ENCODE data around the gene NAA38.
"Not testable (repeated sequence)": the region's sequence is repeated elsewhere in the genome, so short reads cannot be mapped to it uniquely, and the experiment has no call there.

NAA38 gene

DNA sequence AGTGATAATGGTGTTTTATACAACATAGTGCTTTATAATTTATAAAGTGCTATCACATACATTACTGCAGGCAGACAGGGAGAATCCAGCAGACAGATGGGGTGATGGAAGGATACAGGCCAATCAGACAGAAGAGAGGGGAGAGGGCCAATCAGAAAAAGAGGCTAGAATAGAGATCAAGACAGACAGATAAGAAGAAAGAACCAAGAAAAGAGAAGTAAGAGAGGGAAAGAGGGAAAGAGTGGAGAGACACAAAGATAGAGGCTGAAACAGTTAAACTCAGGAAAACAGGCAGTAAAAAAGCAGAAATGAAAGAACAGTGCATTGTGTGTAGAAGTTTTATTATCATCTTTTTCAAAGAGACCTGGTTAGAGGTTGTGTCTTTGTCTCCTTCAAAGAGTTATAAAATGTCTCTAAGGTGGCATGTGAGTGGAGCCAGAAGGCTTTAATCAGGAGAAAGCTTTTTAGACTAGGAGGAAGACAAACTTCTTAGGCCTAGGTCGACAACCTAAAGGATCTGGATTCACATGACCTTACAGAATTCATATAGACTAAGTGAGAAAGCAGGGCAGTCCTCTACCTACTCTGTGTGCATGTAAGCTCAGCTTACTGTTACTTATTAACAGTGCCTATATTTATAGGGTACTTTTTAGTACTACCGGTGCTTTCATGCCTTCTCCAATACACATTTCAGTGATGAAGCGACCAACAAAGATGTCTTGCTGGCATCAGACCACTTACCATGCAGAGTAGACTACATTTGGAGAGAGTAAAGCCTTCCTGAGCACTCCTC lies 22.9 kb upstream of the NAA38 start:
- Histone ChIP-seq H3K9me3 (ENCODE audit: control insufficient read depth, low read length) (no peaks in the 10 kb centered on the region), H3K27ac (ENCODE audit: low read depth, low read length, severe bottlenecking) (no peak overlapping the region), H3K4me1 (ENCODE audit: control insufficient read depth, insufficient read depth, low read length, poor library complexity, severe bottlenecking) (peaks cover 22% of the 10 kb centered on the region), H3K4me3 (ENCODE audit: extremely low read depth, insufficient read depth, low read length, poor library complexity, severe bottlenecking) (no peak overlapping the region), H3K36me3 (ENCODE audit: control insufficient read depth, insufficient read depth, low read length) (peaks cover 26% of the 10 kb centered on the region)
- 100% methylated on average over 1 of the region's 3 CpGs for WGBS, 2 experiments (ENCODE audit: insufficient coverage in 2 of 2)

DNA sequence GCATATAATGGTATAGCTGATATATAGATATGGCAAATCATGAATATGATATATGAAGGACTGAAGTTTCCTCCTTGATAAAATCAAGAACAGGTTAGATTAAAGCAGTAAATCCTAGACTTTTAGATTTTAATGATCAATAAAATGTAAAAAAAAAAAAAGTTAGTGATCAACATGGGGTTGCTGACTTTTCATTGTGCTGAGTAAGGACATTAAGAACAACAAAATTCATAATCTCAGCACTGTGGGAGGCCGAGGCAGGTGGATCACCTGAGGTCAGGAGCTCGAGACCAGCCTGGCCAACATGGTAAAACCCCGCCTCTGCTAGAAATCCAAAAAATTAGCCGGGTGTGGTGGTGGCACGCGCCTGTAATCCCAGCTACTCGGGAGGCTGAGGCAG lies 20.9 kb upstream of the NAA38 start:
- H3K36me3 ChIP-seq (ENCODE audit: control insufficient read depth, insufficient read depth, low read length) = peaks cover 36% of the 10 kb centered on the region
- H3K9me3 ChIP-seq (ENCODE audit: control insufficient read depth, low read length) = no peaks in the 10 kb centered on the region
- H3K4me3 ChIP-seq (ENCODE audit: extremely low read depth, insufficient read depth, low read length, poor library complexity, severe bottlenecking) = no peak overlapping the region
- 83 to 94% methylated on average over 7 of the region's 7 CpGs for WGBS, 2 experiments (ENCODE audit: insufficient coverage in 2 of 2)
- peaks cover 14% of the 10 kb centered on the region for H3K4me1 ChIP-seq (ENCODE audit: control insufficient read depth, insufficient read depth, low read length, poor library complexity, severe bottlenecking)
- no peak overlapping the region for H3K27ac ChIP-seq (ENCODE audit: low read depth, low read length, severe bottlenecking)

DNA sequence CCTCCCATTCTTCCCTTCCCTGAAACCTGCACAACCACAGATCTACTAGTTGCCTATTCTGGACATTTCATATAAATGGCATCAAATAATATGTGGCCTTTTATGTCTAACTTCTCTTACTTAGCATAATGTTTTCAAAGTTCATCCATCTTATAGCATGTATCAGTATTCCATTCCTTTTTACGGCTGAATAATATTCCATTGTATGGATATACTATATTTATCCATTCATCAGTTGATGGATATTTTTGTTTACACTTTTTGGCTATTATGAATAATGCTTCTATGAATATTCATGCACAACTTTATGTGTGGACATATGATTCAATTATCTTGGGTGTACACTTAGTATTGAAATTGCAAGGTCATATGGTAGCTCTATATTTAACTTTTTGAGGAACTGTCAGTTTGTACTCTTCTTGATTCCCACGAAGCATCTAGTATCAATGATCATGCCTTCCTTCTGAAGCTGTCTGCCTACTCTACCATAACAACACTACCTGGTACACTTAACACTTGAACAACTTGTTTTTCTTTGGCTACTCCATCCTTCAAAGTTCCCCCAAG lies 18.5 kb upstream of the NAA38 start:
- Histone ChIP-seq H3K27ac (ENCODE audit: low read depth, low read length, severe bottlenecking) (no peak overlapping the region), H3K9me3 (ENCODE audit: control insufficient read depth, low read length) (no peaks in the 10 kb centered on the region), H3K36me3 (ENCODE audit: control insufficient read depth, insufficient read depth, low read length) (peaks cover 42% of the 10 kb centered on the region), H3K4me1 (ENCODE audit: control insufficient read depth, insufficient read depth, low read length, poor library complexity, severe bottlenecking) (peaks cover 7% of the 10 kb centered on the region), H3K4me3 (ENCODE audit: extremely low read depth, insufficient read depth, low read length, poor library complexity, severe bottlenecking) (no peak overlapping the region)
- 71 to 100% methylated on average over 1 of the region's 2 CpGs for WGBS, 2 experiments (ENCODE audit: insufficient coverage in 2 of 2)

DNA sequence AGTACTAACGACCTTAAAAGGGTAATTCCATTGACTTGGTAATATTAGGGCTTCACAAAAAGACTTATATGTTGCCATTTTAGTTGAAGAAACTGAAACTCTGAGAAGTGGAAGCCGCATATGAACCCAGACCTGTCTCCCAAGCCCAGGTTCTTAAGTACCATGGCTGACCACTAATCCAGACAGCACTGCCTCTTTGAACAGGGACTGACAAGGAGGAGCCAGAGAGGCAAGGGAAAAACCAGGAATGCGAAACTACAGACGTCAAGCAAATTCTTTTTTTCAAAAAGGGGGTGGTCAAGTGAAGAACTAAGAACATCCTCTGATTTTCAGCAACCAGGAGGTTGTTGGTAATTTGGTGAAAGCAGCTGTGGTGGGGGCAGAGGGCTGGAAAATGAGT lies 15.7 kb upstream of the NAA38 start:
- no peaks in the 10 kb centered on the region for H3K9me3 ChIP-seq (ENCODE audit: control insufficient read depth, low read length)
- no peak overlapping the region for H3K27ac ChIP-seq (ENCODE audit: low read depth, low read length, severe bottlenecking)
- peaks cover 24% of the 10 kb centered on the region for H3K36me3 ChIP-seq (ENCODE audit: control insufficient read depth, insufficient read depth, low read length)
- 86 to 87% methylated on average over 4 of the region's 4 CpGs for WGBS, 2 experiments (ENCODE audit: insufficient coverage in 2 of 2)
- no peaks in the 10 kb centered on the region for H3K4me1 ChIP-seq (ENCODE audit: control insufficient read depth, insufficient read depth, low read length, poor library complexity, severe bottlenecking)
- H3K4me3 ChIP-seq (ENCODE audit: extremely low read depth, insufficient read depth, low read length, poor library complexity, severe bottlenecking) = no peak overlapping the region

DNA sequence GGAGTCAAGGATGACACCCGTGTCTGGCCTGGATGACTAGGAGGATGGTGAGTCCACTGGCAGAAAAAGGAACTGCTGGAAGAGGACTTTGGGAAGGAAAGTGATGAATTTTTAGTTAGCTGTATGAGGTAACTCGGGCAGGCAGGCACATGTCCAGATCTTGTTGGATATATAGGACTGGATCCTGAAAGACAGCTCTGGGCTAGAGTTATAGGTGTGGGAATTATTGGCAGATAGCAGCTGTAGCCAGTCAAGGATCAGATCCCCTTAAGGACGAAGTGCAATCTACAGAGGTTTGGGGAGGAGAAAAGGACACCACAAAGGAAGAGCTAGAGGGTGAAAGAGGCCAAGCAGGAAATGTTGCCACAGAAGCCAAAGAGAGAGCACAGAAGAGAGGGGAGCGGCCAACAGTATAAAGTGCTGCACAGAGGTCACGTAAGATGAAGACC lies 10.5 kb upstream of the NAA38 start:
- WGBS, 2 experiments (ENCODE audit: insufficient coverage in 2 of 2) = 89 to 95% methylated on average over 5 of the region's 5 CpGs
- no peak overlapping the region for H3K27ac ChIP-seq (ENCODE audit: low read depth, low read length, severe bottlenecking)
- H3K4me3 ChIP-seq (ENCODE audit: extremely low read depth, insufficient read depth, low read length, poor library complexity, severe bottlenecking) = no peak overlapping the region
- H3K36me3 ChIP-seq (ENCODE audit: control insufficient read depth, insufficient read depth, low read length) = peaks cover 43% of the 10 kb centered on the region
- H3K4me1 ChIP-seq (ENCODE audit: control insufficient read depth, insufficient read depth, low read length, poor library complexity, severe bottlenecking) = no peaks in the 10 kb centered on the region
- H3K9me3 ChIP-seq (ENCODE audit: control insufficient read depth, low read length) = no peaks in the 10 kb centered on the region

DNA sequence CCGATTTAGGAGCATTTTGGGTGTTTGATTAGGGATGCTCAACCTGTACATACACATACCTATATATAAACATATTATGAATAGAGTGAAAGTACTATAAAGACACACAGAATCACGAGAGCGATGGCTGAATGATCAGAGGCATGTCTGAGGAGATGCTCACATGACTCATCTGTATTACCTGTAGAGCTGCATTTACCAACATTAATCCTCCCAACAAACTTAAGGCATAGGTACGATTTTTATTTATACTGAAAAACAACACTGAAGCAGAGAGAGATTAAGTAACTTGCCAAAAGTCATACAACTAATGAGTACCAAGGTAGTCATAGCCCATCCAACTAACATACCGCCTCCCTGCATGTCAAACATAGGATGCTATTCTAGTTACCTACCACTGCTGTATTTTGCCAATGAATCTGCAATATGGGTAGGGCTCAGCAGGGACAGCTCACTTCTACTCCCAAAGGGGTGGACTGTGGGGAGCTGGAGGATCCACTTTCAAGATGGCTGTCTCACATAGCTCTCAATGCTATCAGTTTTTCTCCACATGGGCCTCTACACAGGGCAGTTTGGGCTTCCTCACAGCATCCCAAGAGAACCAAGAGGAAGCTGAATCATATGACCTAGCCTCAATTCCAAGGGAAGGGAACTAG lies 7.8 kb upstream of the NAA38 start:
- no CpG with 5 or more reads among the region's 5 CpGs for WGBS, 2 experiments (ENCODE audit: insufficient coverage in 2 of 2)
- Histone ChIP-seq H3K4me1 (ENCODE audit: control insufficient read depth, insufficient read depth, low read length, poor library complexity, severe bottlenecking) (no peaks in the 10 kb centered on the region), H3K36me3 (ENCODE audit: control insufficient read depth, insufficient read depth, low read length) (peaks cover 57% of the 10 kb centered on the region), H3K27ac (ENCODE audit: low read depth, low read length, severe bottlenecking) (no peak overlapping the region), H3K9me3 (ENCODE audit: control insufficient read depth, low read length) (no peaks in the 10 kb centered on the region), H3K4me3 (ENCODE audit: extremely low read depth, insufficient read depth, low read length, poor library complexity, severe bottlenecking) (no peak overlapping the region)

DNA sequence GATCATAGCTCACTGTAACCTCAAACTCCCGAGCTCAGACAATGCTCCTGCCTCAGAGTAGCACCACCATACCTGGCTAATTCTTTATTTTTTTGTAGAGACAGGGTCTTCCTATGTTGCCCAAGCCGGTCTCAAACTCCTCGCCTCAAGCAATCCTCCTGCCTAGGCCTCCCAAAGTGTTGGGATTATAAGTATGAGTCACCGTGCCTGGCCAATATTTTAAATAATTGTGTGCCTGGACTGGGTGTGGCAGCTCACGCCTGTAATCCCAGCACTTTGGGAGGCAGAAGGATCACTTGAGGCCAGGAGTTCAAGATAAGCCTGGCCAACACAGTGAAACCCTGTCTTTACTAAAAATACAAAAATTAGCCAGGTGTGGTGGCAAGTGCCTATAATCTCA lies 7.0 kb upstream of the NAA38 start:
- not testable (repeated sequence) for H3K27ac ChIP-seq (ENCODE audit: low read depth, low read length, severe bottlenecking); H3K4me1 ChIP-seq (ENCODE audit: control insufficient read depth, insufficient read depth, low read length, poor library complexity, severe bottlenecking); H3K9me3 ChIP-seq (ENCODE audit: control insufficient read depth, low read length); H3K4me3 ChIP-seq (ENCODE audit: extremely low read depth, insufficient read depth, low read length, poor library complexity, severe bottlenecking)
- 89% methylated on average over 4 of the region's 5 CpGs; no CpG with 5 or more reads in 1 of the 2 experiments for WGBS, 2 experiments (ENCODE audit: insufficient coverage in 2 of 2)
- H3K36me3 ChIP-seq (ENCODE audit: control insufficient read depth, insufficient read depth, low read length) = peaks cover 62% of the 10 kb centered on the region

DNA sequence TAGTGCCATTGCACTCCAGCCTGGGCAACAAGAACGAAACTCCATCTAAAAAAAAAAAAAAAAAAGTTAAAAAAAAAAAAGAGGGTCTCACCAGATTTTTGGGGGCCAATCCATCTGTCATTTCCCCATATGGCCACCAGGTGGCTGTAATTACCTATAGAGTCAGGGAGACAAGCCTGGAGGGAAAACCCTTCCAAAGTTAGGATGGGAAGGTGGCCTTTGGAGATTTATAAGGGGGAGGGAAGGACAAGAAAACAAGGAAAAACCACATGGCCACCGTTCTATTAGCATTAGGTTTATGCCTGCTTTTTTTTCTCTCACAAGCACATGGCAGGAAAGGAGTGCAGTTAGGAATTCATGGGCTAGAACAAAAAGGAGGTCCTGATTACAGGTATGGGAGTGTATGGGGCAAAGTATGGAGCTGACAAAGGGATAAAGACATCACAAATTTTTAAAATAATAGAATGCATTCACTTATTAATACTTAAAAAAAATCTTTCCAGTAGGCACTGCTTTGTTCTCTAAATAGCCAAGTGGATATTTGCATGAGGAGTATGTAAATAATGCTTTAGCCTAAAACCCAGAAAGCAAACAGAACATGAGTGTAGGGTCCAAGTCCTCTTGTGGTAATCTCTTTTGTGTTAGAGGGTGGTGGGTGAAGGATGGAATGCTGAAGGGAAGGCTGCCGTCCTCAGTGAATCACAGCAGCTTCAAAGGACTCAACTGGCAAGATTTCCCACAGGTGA lies 5.5 kb upstream of the NAA38 start:
- 0 to 100% methylated on average over 1 of the region's 3 CpGs for WGBS, 2 experiments (ENCODE audit: insufficient coverage in 2 of 2)
- Histone ChIP-seq H3K27ac (ENCODE audit: low read depth, low read length, severe bottlenecking) (no peak overlapping the region), H3K4me3 (ENCODE audit: extremely low read depth, insufficient read depth, low read length, poor library complexity, severe bottlenecking) (no peak overlapping the region), H3K9me3 (ENCODE audit: control insufficient read depth, low read length) (no peaks in the 10 kb centered on the region), H3K36me3 (ENCODE audit: control insufficient read depth, insufficient read depth, low read length) (peaks cover 70% of the 10 kb centered on the region), H3K4me1 (ENCODE audit: control insufficient read depth, insufficient read depth, low read length, poor library complexity, severe bottlenecking) (peaks cover 6% of the 10 kb centered on the region)

DNA sequence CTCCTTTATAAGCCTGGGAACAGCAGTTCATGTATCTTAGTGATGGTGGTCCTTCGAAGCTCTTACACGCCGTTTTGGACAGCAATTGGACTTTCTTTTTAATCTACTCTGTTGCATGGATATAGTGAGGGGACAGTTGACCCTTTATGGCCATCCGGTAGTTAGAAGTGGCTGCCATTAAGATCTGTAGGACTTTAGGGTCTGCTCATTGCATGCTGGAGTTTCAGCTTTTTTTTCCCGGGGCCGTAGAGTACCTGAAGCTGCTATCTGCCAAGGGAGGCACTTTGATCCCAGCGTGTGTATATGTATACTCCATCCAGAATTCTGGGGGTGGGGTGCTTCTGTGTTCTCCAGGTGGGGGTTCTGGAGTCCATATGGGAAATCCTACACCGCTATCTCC lies 1.7 kb upstream of the NAA38 start:
- no peaks in the 10 kb centered on the region for H3K9me3 ChIP-seq (ENCODE audit: control insufficient read depth, low read length)
- peak overlapping the region; percentile 68 for H3K4me3 ChIP-seq (ENCODE audit: extremely low read depth, insufficient read depth, low read length, poor library complexity, severe bottlenecking)
- peaks cover 23% of the 10 kb centered on the region for H3K4me1 ChIP-seq (ENCODE audit: control insufficient read depth, insufficient read depth, low read length, poor library complexity, severe bottlenecking)
- 98% methylated on average over 7 of the region's 8 CpGs for WGBS, 2 experiments (ENCODE audit: insufficient coverage in 2 of 2)
- no peak overlapping the region for H3K27ac ChIP-seq (ENCODE audit: low read depth, low read length, severe bottlenecking)
- H3K36me3 ChIP-seq (ENCODE audit: control insufficient read depth, insufficient read depth, low read length) = peaks cover 52% of the 10 kb centered on the region

DNA sequence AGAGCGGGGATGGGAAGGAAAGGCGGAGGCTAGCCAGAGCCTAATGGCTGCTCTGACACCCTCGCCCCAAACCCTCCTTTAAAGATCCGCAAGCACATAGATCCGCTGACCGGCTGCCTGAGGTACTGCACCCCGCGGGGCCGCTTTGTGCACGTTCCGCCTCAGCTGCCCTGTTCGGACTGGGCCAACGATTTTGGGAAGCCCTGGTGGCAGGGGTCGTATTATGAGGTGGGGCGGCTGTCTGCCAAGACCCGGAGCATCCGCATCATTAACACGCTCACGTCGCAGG lies 1.1 kb upstream of the NAA38 start:
- peaks cover 49% of the 10 kb centered on the region for H3K36me3 ChIP-seq (ENCODE audit: control insufficient read depth, insufficient read depth, low read length)
- peak overlapping the region; percentile 68 for H3K4me3 ChIP-seq (ENCODE audit: extremely low read depth, insufficient read depth, low read length, poor library complexity, severe bottlenecking)
- H3K4me1 ChIP-seq (ENCODE audit: control insufficient read depth, insufficient read depth, low read length, poor library complexity, severe bottlenecking) = peaks cover 29% of the 10 kb centered on the region
- H3K9me3 ChIP-seq (ENCODE audit: control insufficient read depth, low read length) = no peaks in the 10 kb centered on the region
- H3K27ac ChIP-seq (ENCODE audit: low read depth, low read length, severe bottlenecking) = peak overlapping the region; percentile 97
- 13 to 16% methylated on average over 13 to 19 of the region's 20 CpGs for WGBS, 2 experiments (ENCODE audit: insufficient coverage in 2 of 2)

All from mesodermal cell (in vitro differentiated cells).